NCI-H226 (cell line): ENCODE measurements around the gene GNPTAB.
"Not testable (repeated sequence)": the region's sequence is repeated elsewhere in the genome, so short reads cannot be mapped to it uniquely, and the experiment has no call there.

ENCODE experiments used
- DNase-seq: peaks from one replicate; pipeline ENCODE4 v3.0.0-alpha.2; 2015

GNPTAB gene

GRCh38 chr12:101767537-101767936, 63.2 kb downstream of the GNPTAB start:
- no peak for DNase-seq

- no peak for DNase-seq
These were observed 66.5 kb downstream of the GNPTAB start for GRCh38 chr12:101764051-101764792.

GRCh38 chr12:101763246-101763931, 67.4 kb downstream of the GNPTAB start:
- no peak for DNase-seq

- DNase-seq: no peak
These were observed 69.0 kb downstream of the GNPTAB start for GRCh38 chr12:101761781-101762180.

GRCh38 chr12:101761350-101761749, 69.4 kb downstream of the GNPTAB start:
- peak; percentile 37 for DNase-seq

GRCh38 chr12:101759396-101760047, 71.2 kb downstream of the GNPTAB start:
- peak; percentile 23 for DNase-seq

GRCh38 chr12:101750152-101750551, 80.6 kb downstream of the GNPTAB start:
- DNase-seq: no peak

GRCh38 chr12:101749657-101750056, 81.1 kb downstream of the GNPTAB start:
- DNase-seq: no peak

- no peak for DNase-seq
These were observed 81.9 kb downstream of the GNPTAB start for GRCh38 chr12:101748907-101749306.

GRCh38 chr12:101747697-101748096, 83.1 kb downstream of the GNPTAB start:
- no peak for DNase-seq

GRCh38 chr12:101746661-101747060, 84.1 kb downstream of the GNPTAB start:
- DNase-seq: no peak

GRCh38 chr12:101746196-101746595, 84.6 kb downstream of the GNPTAB start:
- no peak for DNase-seq

GRCh38 chr12:101745481-101745880, 85.3 kb downstream of the GNPTAB start:
- DNase-seq: no peak

- DNase-seq: no peak
These were observed 86.9 kb downstream of the GNPTAB start for GRCh38 chr12:101743724-101744472.

GRCh38 chr12:101743242-101743641, 87.5 kb downstream of the GNPTAB start:
- DNase-seq: no peak

- no peak for DNase-seq
These were observed 89.8 kb downstream of the GNPTAB start for GRCh38 chr12:101740980-101741379.

GRCh38 chr12:101740566-101740965, 90.2 kb downstream of the GNPTAB start:
- DNase-seq: no peak

GRCh38 chr12:101738920-101739665, 91.7 kb downstream of the GNPTAB start, which contains the start of gene SYCP3:
SYCP3 (minus strand) TSS chr12:101739462; CDS start chr12:101737935, 1,527 bp downstream.
- DNase-seq: no peak

- no peak for DNase-seq
These were observed 93.3 kb downstream of the GNPTAB start for GRCh38 chr12:101737476-101737875.

GRCh38 chr12:101734482-101734881, 96.3 kb downstream of the GNPTAB start:
- DNase-seq: not testable (repeated sequence)

- no peak for DNase-seq
These were observed 97.6 kb downstream of the GNPTAB start for GRCh38 chr12:101733166-101733565.

GRCh38 chr12:101732318-101732717, 98.4 kb downstream of the GNPTAB start:
- DNase-seq: no peak
